C4-2B (cell line): ENCODE measurements around the gene RALGAPA2.

Source experiments
- CTCF ChIP-seq: fragments of 450-650 bp; conservative IDR thresholded peaks from 2 replicates; pipeline ENCODE4 v1.5.1; 2017; ENCODE audit warnings: mild to moderate bottlenecking
- ZFX ChIP-seq: fragments of 450-650 bp; IDR thresholded peaks from 2 replicates; pipeline ENCODE4 v1.6.1; 2017

- TF ChIP-seq CTCF (no peak), ZFX (no peak)
These were observed 84.1 kb downstream of the RALGAPA2 start for GRCh38 chr20:20628314-20628713.
